Activated T-cell treated with anti-CD3 and anti-CD28 coated beads, Interleukin-2, amount 50 U/mL, for 1 hour (primary cell): ENCODE results near the gene ERMP1.

Experiments
- DNase-seq: peaks from one replicate; pipeline ENCODE4 v3.0.0-alpha.2; 2020

The ERMP1 gene

GRCh38 chr9:5854063-5854790, 21.3 kb upstream of the ERMP1 start:
- DNase-seq: no peak

DNA sequence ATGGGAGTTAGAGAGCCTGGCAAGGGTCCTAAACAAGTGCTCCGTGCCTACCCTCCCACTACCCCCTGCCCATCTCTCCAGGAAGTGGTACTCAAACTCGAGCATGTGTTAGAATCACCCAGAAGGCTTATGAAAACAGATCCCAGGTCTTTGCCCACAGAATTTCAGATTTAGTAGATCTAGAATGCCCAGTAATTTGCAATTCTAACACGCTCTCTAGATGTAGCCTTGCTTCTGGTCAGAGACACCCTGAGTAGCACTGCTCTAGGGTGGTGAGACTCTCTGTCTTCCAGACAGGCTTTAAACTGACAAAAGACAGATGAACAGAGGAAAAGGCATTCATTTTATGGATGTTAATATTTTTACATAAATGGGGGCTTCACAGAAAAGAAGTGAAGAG, 20.7 kb upstream of the ERMP1 start:
- no peak for DNase-seq

DNA sequence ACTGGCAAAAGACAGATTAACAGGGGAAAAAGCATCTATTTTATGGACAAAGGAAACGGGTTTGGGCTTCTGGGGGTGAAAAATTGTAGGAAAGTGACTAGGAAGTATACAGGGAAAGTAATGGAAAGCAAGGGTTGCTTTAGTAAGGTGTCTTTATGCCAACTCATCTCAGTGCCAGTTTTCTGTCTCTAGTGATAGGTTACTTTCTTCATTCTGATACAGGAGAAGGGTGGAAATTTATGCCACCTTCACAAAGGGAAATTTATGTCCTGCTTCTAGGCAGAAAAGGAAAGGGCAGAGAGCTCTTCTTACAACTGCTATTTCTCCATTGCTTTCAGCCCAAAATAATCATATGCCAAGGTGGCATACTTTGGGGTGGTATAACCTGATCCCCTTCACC, 20.1 kb upstream of the ERMP1 start:
- DNase-seq: no peak

- no peak for DNase-seq
Measured at GRCh38 chr9:5851445-5851844, 18.5 kb upstream of the ERMP1 start.

DNA sequence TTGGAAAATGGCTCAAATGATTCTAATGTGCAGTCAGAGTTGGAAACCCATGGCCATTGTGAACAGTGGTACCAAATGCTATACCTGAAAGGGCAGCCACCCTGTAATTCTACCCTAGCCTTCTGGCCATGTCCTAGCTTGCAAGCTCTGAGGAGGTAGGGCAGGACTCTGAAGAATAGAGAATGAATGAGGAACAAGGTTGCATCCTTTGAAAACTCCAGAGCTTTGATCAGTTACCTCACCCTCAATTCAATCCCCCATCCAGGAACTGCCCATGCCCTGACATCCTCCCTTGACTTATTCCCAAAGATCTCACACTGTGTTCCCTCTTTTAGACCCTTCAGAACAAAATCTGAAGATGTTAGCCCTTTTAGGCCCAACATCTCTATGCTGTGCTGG, 17.8 kb upstream of the ERMP1 start:
- no peak for DNase-seq

- DNase-seq: no peak
Measured at GRCh38 chr9:5848372-5848882, 15.5 kb upstream of the ERMP1 start.

- no peak for DNase-seq
Measured at GRCh38 chr9:5846501-5846921, 13.6 kb upstream of the ERMP1 start.

- no peak for DNase-seq
Measured at GRCh38 chr9:5846096-5846495, 13.2 kb upstream of the ERMP1 start.

GRCh38 chr9:5845157-5845531, 12.2 kb upstream of the ERMP1 start:
- no peak for DNase-seq

DNA sequence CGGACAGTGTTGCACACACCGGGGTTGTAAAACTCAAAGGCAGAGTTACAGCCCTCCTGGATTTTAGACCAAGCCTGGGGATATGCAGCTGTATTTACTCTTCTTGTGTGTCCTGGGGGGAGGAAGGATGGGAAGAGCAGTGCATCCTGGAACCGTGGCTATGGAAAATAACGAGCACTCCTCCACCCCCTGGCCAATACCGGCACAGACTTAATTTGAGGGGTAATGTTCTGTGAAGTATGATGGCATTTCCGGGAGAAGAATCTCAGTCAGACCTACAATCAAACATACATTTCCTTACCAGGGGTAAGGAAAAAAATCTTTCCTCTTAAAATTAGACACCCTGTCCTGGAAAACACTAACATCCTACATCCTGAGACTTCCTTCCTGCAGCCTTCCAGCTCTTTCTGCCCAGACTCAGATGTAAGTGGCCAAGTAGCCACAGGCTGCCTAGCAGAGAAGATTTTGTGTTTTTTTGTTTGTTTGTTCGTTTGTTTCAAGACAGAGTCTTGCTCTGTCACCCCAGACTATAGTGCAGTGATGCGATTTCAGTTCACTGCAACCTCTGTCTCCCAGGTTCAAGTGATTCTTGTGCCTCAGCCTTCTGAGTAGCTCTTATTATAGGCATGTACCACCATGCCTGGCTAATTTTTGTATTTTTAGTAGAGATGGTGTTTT, 11.0 kb upstream of the ERMP1 start:
- no peak for DNase-seq

DNA sequence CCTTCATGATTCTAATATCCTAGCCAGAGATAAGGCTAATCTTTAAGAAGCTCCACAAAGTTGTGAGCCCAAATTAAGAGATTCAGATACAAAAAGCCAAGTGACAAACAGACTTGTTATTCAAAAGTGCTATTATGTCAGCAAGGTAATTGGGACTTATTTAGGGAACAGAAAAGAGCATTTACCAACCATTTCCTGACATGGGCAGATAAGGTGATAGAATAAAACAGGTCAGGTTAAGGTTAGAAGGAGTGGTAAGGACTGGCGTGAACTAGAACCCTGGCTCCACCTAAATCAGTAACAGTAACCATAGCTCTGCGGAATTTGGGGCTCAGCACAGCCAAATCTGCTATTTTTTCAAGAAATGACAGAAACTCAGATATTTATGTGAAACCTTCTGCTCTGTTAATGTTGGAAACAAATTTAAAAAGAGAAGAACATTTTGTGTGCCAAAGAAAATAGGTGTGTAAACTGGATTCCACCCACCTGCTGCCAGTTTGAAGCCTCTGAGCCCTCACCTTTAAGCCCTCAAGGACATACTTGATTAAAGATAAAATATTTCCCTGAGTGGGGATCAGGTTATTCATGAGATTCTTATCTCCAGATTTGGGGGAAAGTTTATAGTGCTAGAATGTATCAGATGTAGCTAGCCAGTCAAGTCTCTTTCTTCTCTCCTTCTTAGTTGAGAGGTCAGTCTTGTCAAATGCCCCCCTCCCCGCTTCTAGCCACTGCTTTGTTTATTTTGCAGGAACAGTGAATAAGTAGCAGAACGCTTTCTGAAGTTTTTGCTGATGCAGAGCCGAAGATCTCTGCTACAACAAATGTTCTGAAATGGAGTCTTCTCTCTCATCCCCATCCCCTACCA, 10.2 kb upstream of the ERMP1 start:
- no peak for DNase-seq

- DNase-seq: peak; percentile 64
Measured at GRCh38 chr9:5841771-5842573, 9.1 kb upstream of the ERMP1 start.

DNA sequence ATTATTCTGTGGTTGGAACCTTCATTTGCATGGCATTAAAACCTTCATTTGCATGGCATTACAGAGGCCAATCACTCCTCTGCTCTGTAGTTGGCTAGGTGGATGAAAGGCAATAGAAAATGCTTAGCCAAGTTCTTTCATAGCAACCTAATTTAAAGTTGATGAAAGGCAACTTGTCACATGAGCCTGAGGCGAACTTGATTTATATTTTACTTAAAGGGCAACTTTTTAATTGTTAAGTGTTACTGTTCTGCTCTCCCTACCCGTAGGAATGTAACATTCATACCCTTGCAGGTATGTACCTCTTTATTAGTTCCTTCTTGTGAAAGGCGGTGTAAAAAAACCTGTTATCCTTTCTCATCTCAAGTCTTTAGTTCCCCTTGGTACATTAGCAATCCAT, 7.9 kb upstream of the ERMP1 start:
- no peak for DNase-seq

DNA sequence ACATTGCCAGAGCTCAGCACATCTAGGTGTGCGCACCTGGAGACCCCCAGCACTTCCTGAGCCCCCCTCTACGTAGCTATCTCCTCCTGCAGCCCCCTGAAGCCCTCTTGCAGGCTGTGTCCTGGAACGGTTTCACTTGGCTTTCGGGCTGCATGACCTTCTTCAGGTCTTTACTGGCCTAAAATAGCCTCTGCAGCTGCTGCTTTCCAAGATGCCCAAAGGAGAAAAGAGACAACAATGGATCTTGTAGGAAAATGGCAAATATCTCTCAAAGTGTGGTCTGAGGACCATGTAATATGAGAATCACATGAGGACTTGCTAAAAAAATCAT, 6.6 kb upstream of the ERMP1 start:
- DNase-seq: no peak

DNA sequence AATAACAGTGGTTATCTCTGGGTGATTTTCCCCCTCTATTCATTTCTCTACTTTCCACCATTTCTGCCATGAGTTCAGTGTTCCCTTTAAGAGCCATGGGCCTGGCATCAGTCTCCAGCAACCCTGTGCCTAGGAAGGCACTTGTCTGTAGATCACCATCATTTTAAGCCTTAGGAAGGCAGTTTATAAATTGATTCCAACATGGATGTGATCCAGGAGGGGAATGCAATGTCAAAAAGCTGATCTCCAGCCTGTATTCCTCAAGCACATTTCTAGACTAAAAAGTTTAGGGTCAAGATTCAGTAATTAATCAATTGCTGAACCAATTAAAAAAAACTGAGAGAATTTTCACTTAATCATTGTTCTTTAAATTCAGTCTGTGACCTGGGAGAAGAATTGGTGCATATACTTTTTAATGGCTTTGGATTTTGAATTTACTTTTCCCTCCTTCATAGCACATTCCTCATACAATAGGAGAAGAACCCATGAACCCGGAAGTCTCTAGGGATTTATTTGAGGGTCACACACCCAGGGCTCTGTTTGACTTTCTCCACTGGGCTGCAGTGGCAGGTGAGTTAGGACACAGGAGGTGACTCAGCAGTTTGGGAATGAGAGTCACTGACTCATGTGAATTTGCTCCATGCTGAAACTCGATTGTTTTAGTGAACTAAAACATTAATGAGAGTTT, 6.1 kb upstream of the ERMP1 start:
- DNase-seq: no peak

DNA sequence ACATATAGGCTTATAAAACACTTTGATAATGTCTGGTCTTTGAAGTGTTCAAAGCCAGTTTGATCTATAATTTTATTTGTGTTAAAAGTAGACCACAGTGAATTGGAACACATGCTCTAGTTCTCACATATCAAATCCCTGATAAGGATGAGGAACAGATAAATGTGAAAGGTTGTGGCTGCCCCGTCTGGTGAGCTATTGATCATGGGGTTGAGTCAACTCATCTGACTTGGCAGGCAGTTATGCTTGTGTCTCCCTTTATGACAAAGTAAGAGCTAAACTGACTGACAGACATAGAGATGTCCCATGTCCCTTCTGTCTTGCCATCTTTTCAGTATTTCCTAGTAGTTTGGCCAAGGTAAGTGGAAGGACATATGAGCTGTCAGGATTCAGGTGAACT, 2.9 kb upstream of the ERMP1 start:
- no peak for DNase-seq

GRCh38 chr9:5834214-5834613, 1.3 kb upstream of the ERMP1 start:
- DNase-seq: no peak

GRCh38 chr9:5832071-5832537, 813 bp downstream of the ERMP1 start:
- DNase-seq: no peak

- DNase-seq: no peak
Measured at GRCh38 chr9:5825895-5826622, 6.9 kb downstream of the ERMP1 start.

DNA sequence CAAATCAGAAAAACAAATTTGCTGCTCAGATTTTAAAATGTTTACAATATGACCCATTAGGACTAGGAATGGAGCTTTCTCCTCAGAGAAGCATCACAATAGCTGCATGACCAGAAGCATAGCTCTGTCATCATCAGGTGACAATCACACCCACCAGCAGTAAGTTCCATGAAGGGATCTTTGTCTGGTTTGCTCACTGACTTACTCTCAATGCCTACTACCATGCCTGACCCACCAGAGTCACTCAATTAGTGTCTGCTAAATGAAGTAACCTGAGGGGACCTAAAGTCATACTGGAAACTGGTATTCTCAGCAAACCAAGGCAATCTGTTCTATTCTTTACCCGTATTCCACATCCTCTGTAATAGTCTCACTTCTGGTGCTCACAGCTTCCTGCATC, 7.7 kb downstream of the ERMP1 start:
- DNase-seq: no peak

DNA sequence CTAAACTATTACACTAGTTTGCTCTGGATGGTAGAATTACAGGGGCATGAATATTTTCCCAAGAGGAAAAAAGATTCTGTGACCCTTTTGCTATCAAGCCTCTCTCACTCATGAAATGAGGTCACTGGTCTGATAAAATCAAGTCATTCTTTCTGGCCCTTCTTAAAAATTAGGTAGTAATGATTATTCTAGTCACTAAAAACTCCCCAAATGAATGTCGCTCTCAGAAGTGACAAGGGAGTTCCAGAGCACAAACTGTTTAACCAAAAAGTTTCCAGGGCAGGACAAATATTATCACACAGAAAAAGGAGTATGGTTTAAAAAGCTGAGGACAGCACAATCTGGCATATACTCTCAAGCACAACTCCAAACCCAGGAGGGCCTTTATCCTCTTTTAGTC, 12.5 kb downstream of the ERMP1 start:
- DNase-seq: no peak

DNA sequence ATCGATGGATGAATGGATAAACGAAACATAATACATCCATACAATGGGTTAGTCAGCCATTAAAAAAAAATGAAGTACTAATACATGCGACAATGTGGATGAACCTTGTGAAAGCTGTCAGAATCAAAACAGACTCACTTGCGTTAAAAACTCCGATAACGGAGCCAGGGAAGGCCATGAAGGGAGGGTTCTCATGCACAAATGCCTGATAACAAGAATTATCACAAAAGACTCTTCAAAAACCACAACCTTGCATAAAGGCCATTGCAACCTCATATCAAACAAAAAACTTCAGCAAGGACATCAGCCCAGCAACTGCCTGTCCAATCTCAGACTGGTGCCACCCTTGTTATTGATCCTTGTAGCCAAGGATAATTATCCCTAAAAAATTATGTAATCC, 13.7 kb downstream of the ERMP1 start:
- no peak for DNase-seq
